ENCODE results near the gene C11orf52. TPM values are rescaled to one million over a fixed set of nuclear protein-coding genes. Genes with fewer than 3 reads are reported as not detected.

The C11orf52 gene
- total RNA-seq, 1 experiment from 2014 or later, result 4.0 TPM

- no peak overlapping the region for H3K23ac ChIP-seq (ENCODE audit: insufficient read length, low read depth, low read length)
- no peak for TF ChIP-seq CTCF (conservative IDR thresholded peaks at IDR 0.05)
- no peaks in the 10 kb centered on the region; the same call in 1 of the 2 replicates for H3K27me3 ChIP-seq (ENCODE audit: insufficient read depth, low read length)
- no peak overlapping the region for H2AFZ ChIP-seq (ENCODE audit: low read length)
- no peak overlapping the region for H3T11ph ChIP-seq (ENCODE audit: low read length)
- Mint-ChIP-seq H3K9me3 (no peaks in the 10 kb centered on the region), H3K27me3 (ENCODE audit: low read depth) (no peaks in the 10 kb centered on the region), H3K27ac (no peak overlapping the region), H3K36me3 (ENCODE audit: insufficient read depth in 1 of 3, low read depth in 3 of 3) (no peaks in the 10 kb centered on the region), H3K4me3 (no peak overlapping the region), H3K4me1 (peaks cover 8 to 15% of the 10 kb centered on the region in 2 experiments)
- no peaks in the 10 kb centered on the region; the same call in 1 of the 2 replicates for H3K79me2 ChIP-seq (ENCODE audit: insufficient read depth, low read length)
- H4K8ac ChIP-seq (replicated peaks; ENCODE audit: insufficient read length, low read depth, low read length), result no peak overlapping the region
- no peak overlapping the region for H4K91ac ChIP-seq (ENCODE audit: insufficient read length, low read depth, low read length)
- no peak overlapping the region for H2BK120ac ChIP-seq (ENCODE audit: low read depth, low read length, poor library complexity, severe bottlenecking)
- no peaks in the 10 kb centered on the region; the same call in 1 of the 2 replicates for H3K4me1 ChIP-seq (ENCODE audit: insufficient read depth, low read length)
- no peak overlapping the region for H3K4me2 ChIP-seq (ENCODE audit: insufficient read depth, insufficient read length, low read length)
- H2AK5ac ChIP-seq (ENCODE audit: insufficient read length, low read length), result no peak overlapping the region
- no peak overlapping the region for H2BK15ac ChIP-seq (ENCODE audit: low read depth, low read length)
- H3K18ac ChIP-seq (ENCODE audit: insufficient read length, low read depth, low read length), result no peak overlapping the region
- no peaks in the 10 kb centered on the region for H3K79me1 ChIP-seq (ENCODE audit: insufficient read depth, low read depth, low read length, poor library complexity, severe bottlenecking)
- no peaks in the 10 kb centered on the region for H4K20me1 ChIP-seq (ENCODE audit: control insufficient read depth, insufficient read depth, insufficient read length)
- H3K27ac ChIP-seq (ENCODE audit: insufficient read length, low read depth, low read length), result no peak overlapping the region
- no peak overlapping the region for H3K9ac ChIP-seq (ENCODE audit: extremely low read depth, insufficient read length, low read length)
- no peak overlapping the region for H4K5ac ChIP-seq (ENCODE audit: insufficient read length, low read depth, low read length)
- H2BK5ac ChIP-seq (ENCODE audit: insufficient read length, low read length), result no peak overlapping the region
- no peak overlapping the region for H3K4ac ChIP-seq (ENCODE audit: low read depth, low read length)
- no CpG with 5 or more reads among the region's 1 CpG for WGBS (ENCODE audit: extremely low coverage, insufficient read length, low lambda C conversion rate)
- H3K9me3 ChIP-seq (ENCODE audit: control insufficient read depth, low read depth, low read length), result no peaks in the 10 kb centered on the region
- no peak for DNase-seq
- no peaks in the 10 kb centered on the region for H3K23me2 ChIP-seq (ENCODE audit: insufficient read length, low read depth, low read length, poor library complexity, severe bottlenecking)
- H3K56ac ChIP-seq (ENCODE audit: insufficient read length, low read depth, low read length), result no peak overlapping the region
- H2BK20ac ChIP-seq (ENCODE audit: low read depth, low read length, poor library complexity, severe bottlenecking), result no peak overlapping the region
- no peak overlapping the region for H2BK12ac ChIP-seq (ENCODE audit: insufficient read length, low read depth, low read length)
- H3K14ac ChIP-seq (ENCODE audit: insufficient read depth, low read length), result no peak overlapping the region
These were observed 26.5 kb downstream of the C11orf52 start for GRCh38 chr11:111945198-111945597.

Data from H9 (cell line).